ENCODE results near the gene TCF7L1.

DNA sequence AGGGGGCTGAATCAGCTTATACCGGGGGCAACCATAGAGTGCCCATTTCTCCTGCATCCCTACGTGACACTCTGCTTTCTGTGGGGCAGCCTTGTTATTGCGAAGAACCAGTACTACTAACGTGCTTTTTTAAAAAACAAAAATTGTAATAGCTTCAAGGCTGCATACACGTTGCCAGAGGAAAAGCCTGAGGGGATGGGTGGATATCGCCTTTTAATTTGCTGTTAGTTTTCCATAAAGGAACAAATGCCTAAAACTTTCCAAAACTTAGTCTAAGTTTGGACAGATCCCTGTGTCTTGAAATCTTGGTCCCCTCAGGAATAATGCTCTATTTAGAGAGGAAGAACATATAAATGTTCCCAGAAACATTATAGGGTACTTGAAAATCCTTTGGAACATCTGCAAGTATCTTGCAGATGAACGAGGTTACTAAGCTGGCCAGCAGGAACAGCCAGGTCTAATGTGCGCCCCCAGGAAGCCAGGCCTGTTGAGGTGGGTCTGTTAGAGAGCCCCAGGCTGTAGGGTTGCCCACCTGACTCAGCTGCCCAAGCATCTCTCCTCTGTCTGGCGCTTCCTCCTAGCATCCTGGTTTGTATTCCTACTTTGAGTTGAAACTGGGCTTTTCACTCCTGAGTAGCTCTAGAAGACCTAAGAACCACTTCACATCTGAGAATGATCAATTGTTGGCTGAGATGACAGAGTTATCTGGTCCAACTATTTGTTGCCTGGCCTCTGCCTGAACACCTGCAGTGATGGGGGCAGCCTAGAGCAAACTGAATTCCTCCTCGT lies 97.7 kb downstream of the TCF7L1 start:
- TF ChIP-seq, protein P1, sequence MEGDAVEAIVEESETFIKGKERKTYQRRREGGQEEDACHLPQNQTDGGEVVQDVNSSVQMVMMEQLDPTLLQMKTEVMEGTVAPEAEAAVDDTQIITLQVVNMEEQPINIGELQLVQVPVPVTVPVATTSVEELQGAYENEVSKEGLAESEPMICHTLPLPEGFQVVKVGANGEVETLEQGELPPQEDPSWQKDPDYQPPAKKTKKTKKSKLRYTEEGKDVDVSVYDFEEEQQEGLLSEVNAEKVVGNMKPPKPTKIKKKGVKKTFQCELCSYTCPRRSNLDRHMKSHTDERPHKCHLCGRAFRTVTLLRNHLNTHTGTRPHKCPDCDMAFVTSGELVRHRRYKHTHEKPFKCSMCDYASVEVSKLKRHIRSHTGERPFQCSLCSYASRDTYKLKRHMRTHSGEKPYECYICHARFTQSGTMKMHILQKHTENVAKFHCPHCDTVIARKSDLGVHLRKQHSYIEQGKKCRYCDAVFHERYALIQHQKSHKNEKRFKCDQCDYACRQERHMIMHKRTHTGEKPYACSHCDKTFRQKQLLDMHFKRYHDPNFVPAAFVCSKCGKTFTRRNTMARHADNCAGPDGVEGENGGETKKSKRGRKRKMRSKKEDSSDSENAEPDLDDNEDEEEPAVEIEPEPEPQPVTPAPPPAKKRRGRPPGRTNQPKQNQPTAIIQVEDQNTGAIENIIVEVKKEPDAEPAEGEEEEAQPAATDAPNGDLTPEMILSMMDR (IDR thresholded peaks at IDR 0.05; ENCODE audit: poor library complexity, severe bottlenecking): no peak
- TF ChIP-seq RAD21 (conservative IDR thresholded peaks at IDR 0.05) (no peak), EP300 (conservative IDR thresholded peaks at IDR 0.05; ENCODE audit: poor library complexity, severe bottlenecking) (no peak), MXI1 (conservative IDR thresholded peaks at IDR 0.05; ENCODE audit: poor library complexity, severe bottlenecking) (no peak), EZH2 (IDR thresholded peaks at IDR 0.05; ENCODE audit: borderline replicate concordance, insufficient read depth, low read length, poor library complexity, severe bottlenecking) (no peak), SMC3 (conservative IDR thresholded peaks at IDR 0.05; ENCODE audit: poor library complexity) (no peak)
